Loucy (cell line): Measurements from ENCODE around the gene LGR5.

Source experiments
- H2AFZ ChIP-seq: fragments of 200-600 bp; sonication (generic); 2 replicates; pipeline ENCODE4 v1.6.0; 2016; ENCODE audit warnings: antibody characterized with exemption, mild to moderate bottlenecking, low read length, moderate library complexity
- H3F3A ChIP-seq: fragments of 200-600 bp; 2 replicates; pipeline ENCODE4 v1.6.0; 2016; ENCODE audit warnings: antibody characterized with exemption, low read depth, mild to moderate bottlenecking
- H3K27me3 ChIP-seq: fragments of 200-600 bp; sonication (generic); 2 replicates; pipeline ENCODE4 v1.6.1; 2014; ENCODE audit warnings: low read length, mild to moderate bottlenecking; ENCODE audit not compliant: insufficient read depth, poor library complexity, severe bottlenecking
- H3K36me3 ChIP-seq: fragments of 200-600 bp; sonication (generic); 2 replicates; pipeline ENCODE4 v1.6.1; 2016; ENCODE audit warnings: low read length; ENCODE audit not compliant: insufficient read depth
- H3K4me1 ChIP-seq: fragments of 200-600 bp; sonication (generic); 2 replicates; pipeline ENCODE4 v1.5.1; 2014; ENCODE audit warnings: low read length, mild to moderate bottlenecking; ENCODE audit not compliant: insufficient read depth, poor library complexity, severe bottlenecking
- H3K4me2 ChIP-seq: fragments of 200-600 bp; sonication (generic); 2 replicates; pipeline ENCODE4 v1.6.0; 2014; ENCODE audit warnings: antibody characterized with exemption, low read length, low read depth, mild to moderate bottlenecking; ENCODE audit not compliant: poor library complexity, severe bottlenecking
- H3K4me3 ChIP-seq: fragments of 200-600 bp; sonication (generic); 2 replicates; pipeline ENCODE4 v1.5.1; 2014; ENCODE audit warnings: low read length, mild to moderate bottlenecking, mixed read lengths; ENCODE audit not compliant: poor library complexity, severe bottlenecking
- H3K79me2 ChIP-seq: fragments of 200-600 bp; sonication (generic); 2 replicates; pipeline ENCODE4 v1.6.1; 2014; ENCODE audit warnings: low read length; ENCODE audit not compliant: insufficient read depth
- H3K9ac ChIP-seq: fragments of 200-600 bp; sonication (generic); 2 replicates; pipeline ENCODE4 v1.6.0; 2014; ENCODE audit warnings: mild to moderate bottlenecking, low read depth, low read length, moderate library complexity; ENCODE audit not compliant: poor library complexity, severe bottlenecking
- H3K9me2 ChIP-seq: fragments of 200-600 bp; sonication (generic); replicated peaks from 2 replicates; pipeline ENCODE4 v1.6.1; 2016; ENCODE audit warnings: low read depth, low read length, mixed read lengths
- H3K9me3 ChIP-seq: fragments of 200-600 bp; sonication (generic); 2 replicates; pipeline ENCODE4 v1.6.1; 2014; ENCODE audit warnings: mild to moderate bottlenecking, antibody characterized with exemption, low read length, low read depth; ENCODE audit not compliant: insufficient read depth
- H4K20me1 ChIP-seq: fragments of 200-600 bp; sonication (generic); 2 replicates; pipeline ENCODE4 v1.6.0; 2014; ENCODE audit warnings: antibody characterized with exemption, low read length, mild to moderate bottlenecking; ENCODE audit not compliant: insufficient read depth, poor library complexity, severe bottlenecking
- CTCF ChIP-seq: fragments of 200-600 bp; sonication (generic); conservative IDR thresholded peaks from 2 replicates; pipeline ENCODE4 v1.5.1; 2014; ENCODE audit warnings: mild to moderate bottlenecking, antibody characterized with exemption, low read length
- EZH2phosphoT487 ChIP-seq: fragments of 200-600 bp; IDR thresholded peaks from 2 replicates; pipeline ENCODE4 v1.6.1; 2018; ENCODE audit warnings: antibody characterized with exemption, mild to moderate bottlenecking, moderate library complexity, borderline replicate concordance

LGR5 gene

GRCh38 chr12:71472441-71472911 lies 32.9 kb downstream of the LGR5 start:
- TF ChIP-seq EZH2phosphoT487 (no peak), CTCF (no peak)
- Histone ChIP-seq H3K4me1 (no peaks in the 10 kb centered on the region), H3K27me3 (no peaks in the 10 kb centered on the region), H3K36me3 (no peaks in the 10 kb centered on the region), H3K9me2 (no peaks in the 10 kb centered on the region), H3K4me3 (no peak overlapping the region), H4K20me1 (no peaks in the 10 kb centered on the region), H2AFZ (no peak overlapping the region), H3F3A (no peaks in the 10 kb centered on the region), H3K9ac (no peak overlapping the region), H3K9me3 (no peaks in the 10 kb centered on the region), H3K79me2 (no peaks in the 10 kb centered on the region), H3K4me2 (no peak overlapping the region)

DNA sequence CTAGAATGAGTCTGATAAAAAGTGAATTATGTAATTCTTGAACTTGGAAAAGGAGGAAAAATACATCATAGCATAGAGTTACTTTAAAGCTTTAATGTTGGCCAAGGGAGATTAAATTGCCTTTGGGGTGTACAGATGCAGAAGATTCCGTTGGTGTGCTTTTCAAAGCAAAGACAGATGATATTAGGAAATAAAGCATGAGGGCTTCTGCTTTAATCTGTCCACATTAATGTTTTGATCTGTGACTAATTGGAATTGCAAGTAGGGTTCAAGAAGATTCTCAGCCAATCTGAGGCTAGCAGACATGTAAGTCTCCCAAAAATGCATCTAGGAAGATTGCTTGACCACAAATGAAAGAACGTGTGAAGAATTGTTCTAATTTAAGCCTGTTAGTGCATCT lies 35.2 kb downstream of the LGR5 start:
- H3K9ac ChIP-seq = no peak overlapping the region
- H4K20me1 ChIP-seq = no peaks in the 10 kb centered on the region
- H3K4me3 ChIP-seq = no peak overlapping the region
- no peak overlapping the region for H3K4me2 ChIP-seq
- H3K79me2 ChIP-seq = no peaks in the 10 kb centered on the region
- no peak overlapping the region for H2AFZ ChIP-seq
- H3F3A ChIP-seq = no peaks in the 10 kb centered on the region
- H3K9me3 ChIP-seq = no peaks in the 10 kb centered on the region
- H3K4me1 ChIP-seq = no peaks in the 10 kb centered on the region
- no peaks in the 10 kb centered on the region for H3K9me2 ChIP-seq
- no peak for TF ChIP-seq EZH2phosphoT487
- TF ChIP-seq CTCF = no peak
- no peaks in the 10 kb centered on the region for H3K36me3 ChIP-seq
- no peaks in the 10 kb centered on the region for H3K27me3 ChIP-seq

DNA sequence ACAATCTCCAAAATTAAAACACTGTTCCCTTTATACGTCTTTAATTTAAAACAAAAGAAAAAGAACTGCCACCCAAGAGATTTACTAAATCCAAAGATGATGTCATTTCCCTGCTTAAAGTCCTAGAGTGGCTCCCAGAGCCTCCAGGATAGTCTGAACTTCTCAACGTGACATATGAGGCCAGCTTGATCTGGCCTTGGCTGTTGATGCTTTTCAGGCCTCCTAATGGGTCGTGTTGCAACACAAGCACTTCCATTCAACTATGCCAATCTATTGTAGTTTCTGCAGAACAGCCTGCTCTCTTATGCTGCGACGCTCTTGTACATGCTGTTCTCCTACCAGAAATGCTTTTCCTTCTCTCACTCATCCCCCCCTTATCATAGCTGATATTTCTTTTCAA lies 35.7 kb downstream of the LGR5 start:
- TF ChIP-seq EZH2phosphoT487 = no peak
- TF ChIP-seq CTCF = no peak
- H3K9me3 ChIP-seq = no peaks in the 10 kb centered on the region
- no peak overlapping the region for H3K9ac ChIP-seq
- no peaks in the 10 kb centered on the region for H4K20me1 ChIP-seq
- H3K4me2 ChIP-seq = no peak overlapping the region
- no peaks in the 10 kb centered on the region for H3K4me1 ChIP-seq
- no peaks in the 10 kb centered on the region for H3F3A ChIP-seq
- H3K4me3 ChIP-seq = no peak overlapping the region
- no peak overlapping the region for H2AFZ ChIP-seq
- no peaks in the 10 kb centered on the region for H3K9me2 ChIP-seq
- H3K36me3 ChIP-seq = no peaks in the 10 kb centered on the region
- no peaks in the 10 kb centered on the region for H3K27me3 ChIP-seq
- H3K79me2 ChIP-seq = no peaks in the 10 kb centered on the region
